Small intestine (tissue), 7 donors: Measurements from ENCODE around the gene TDO2. TPM values are rescaled to one million over a fixed set of nuclear protein-coding genes. Genes with fewer than 3 reads are reported as not detected.
A peak's percentile ranks its signal among the peaks of the same experiment; 100 is the strongest.

Experiments used
- DNase-seq, 2 donors: peaks; one replicate each; pipeline versions ENCODE4 v3.0.0 to v3.0.0-alpha.2; 2013
- FAIRE-seq: peaks from 2 replicates; lab custom pipeline; 2012; peaks lifted over from hg19 to GRCh38; lab: Jason Lieb, UNC
- H3K27ac ChIP-seq, 3 donors: one replicate each; pipeline ENCODE4 v1.5.1; 2013; ENCODE audit warnings: low read length in 2 of 3, mild to moderate bottlenecking in 2 of 3, control low read depth in 1 of 3, inconsistent platforms in 1 of 3, low read depth in 1 of 3, moderate library complexity in 1 of 3
- H3K27me3 ChIP-seq, 3 donors: one replicate each; pipeline ENCODE4 v1.6.1; 2013; ENCODE audit warnings: low read length in 3 of 3, inconsistent platforms in 1 of 3; ENCODE audit not compliant: control insufficient read depth in 3 of 3, insufficient read depth in 3 of 3
- H3K36me3 ChIP-seq, 3 donors: one replicate each; pipeline ENCODE4 v1.6.1; 2013; ENCODE audit warnings: low read length in 3 of 3, inconsistent platforms in 1 of 3, low read depth in 1 of 3, mild to moderate bottlenecking in 1 of 3, moderate library complexity in 1 of 3; ENCODE audit not compliant: control insufficient read depth in 3 of 3, insufficient read depth in 2 of 3
- H3K4me1 ChIP-seq, 3 donors: one replicate each; pipeline ENCODE4 v1.6.1; 2013; ENCODE audit warnings: low read length in 2 of 3, inconsistent platforms in 1 of 3, low read depth in 1 of 3, mild to moderate bottlenecking in 1 of 3, moderate library complexity in 1 of 3; ENCODE audit not compliant: control insufficient read depth in 3 of 3, insufficient read depth in 2 of 3
- H3K4me3 ChIP-seq, 3 donors: one replicate each; pipeline ENCODE4 v1.5.1; 2013; ENCODE audit warnings: low read length in 3 of 3, control low read depth in 1 of 3, inconsistent platforms in 1 of 3, low read depth in 1 of 3, mild to moderate bottlenecking in 1 of 3, moderate library complexity in 1 of 3
- H3K9me3 ChIP-seq, 2 donors: one replicate each; pipeline ENCODE4 v1.6.1; 2013; ENCODE audit warnings: low read depth in 1 of 2, low read length in 1 of 2; ENCODE audit not compliant: control insufficient read depth in 2 of 2, insufficient read depth in 1 of 2
- WGBS, 3 donors: extraction: QIAGEN DNeasy Blood & Tissue Kit; methylation state at CpG; one replicate each; pipeline ENCODE4 v1.1.7; 2013; 5-methylcytosine and 5-hydroxymethylcytosine counted together
- polyA plus RNA-seq, 4 donors: library from polyadenylated mRNA; stranded (reverse) in 3 of 4; unstranded in 1 of 4; fragments of 200-250 nt in 3 of 4; fragments of 120-200 nt in 1 of 4; gene quantifications; one replicate each; pipeline versions ENCODE4 v1.2.1 to v1.2.3, GENCODE V29; 2013
- donor health status: healthy with polysubstance abuse.
- donor health status: control.
- donor health status: control.
- donor health status: Bipolar disorder and iron deficiency.
- donor health status: healthy.

The TDO2 gene
- polyA plus RNA-seq, 4 donors: 0.75 to 22.3 (median 2.2) TPM

GRCh38 chr4:155881555-155881954 is 21.9 kb upstream of the TDO2 start:
- 16 to 60% (median 23%) methylated on average over 1 of the region's 1 CpG for WGBS, 3 donors
- Histone ChIP-seq H3K27me3 (no peaks in the 10 kb centered on the region), H3K4me1 (no peaks in the 10 kb centered on the region), H3K27ac (no peak overlapping the region), H3K36me3 (no peaks in the 10 kb centered on the region), H3K9me3 (peaks cover 0 to 19% of the 10 kb centered on the region in 2 donors), H3K4me3 (no peak overlapping the region)
- FAIRE-seq (no peak), DNase-seq (no peak)

- Histone ChIP-seq H3K27me3 (no peaks in the 10 kb centered on the region), H3K36me3 (no peaks in the 10 kb centered on the region), H3K9me3 (peaks cover 0 to 3% of the 10 kb centered on the region in 2 donors), H3K4me1 (peaks cover 0 to 4% (median 0%) of the 10 kb centered on the region in 3 donors), H3K27ac (no peak overlapping the region), H3K4me3 (no peak overlapping the region)
- FAIRE-seq (no peak), DNase-seq (no peak)
- WGBS, 3 donors: 66 to 77% (median 69%) methylated on average over 3 of the region's 3 CpGs
These were observed 19.6 kb upstream of the TDO2 start for GRCh38 chr4:155883895-155884294.

DNA sequence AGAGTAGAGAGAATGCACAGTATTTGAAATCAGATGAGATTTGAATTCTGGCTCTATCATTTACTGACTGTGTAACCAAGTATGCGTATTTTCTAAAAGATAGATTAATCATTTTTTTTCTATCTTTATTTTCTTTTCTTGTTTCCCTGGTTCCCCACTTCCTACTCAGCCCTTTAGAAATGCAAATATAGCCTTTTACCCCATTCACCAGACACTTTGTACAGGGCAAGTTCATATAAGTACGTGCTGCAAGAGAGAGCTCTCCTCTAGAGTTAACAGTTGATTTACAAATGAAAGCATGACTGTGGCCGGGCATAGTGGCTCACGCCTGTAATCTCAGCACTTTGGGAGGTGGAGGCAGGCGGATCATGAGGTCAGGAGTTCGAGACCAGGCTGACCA is 17.8 kb upstream of the TDO2 start:
- no peaks in the 10 kb centered on the region for H3K27me3 ChIP-seq
- H3K27ac ChIP-seq: no peak overlapping the region
- H3K4me1 ChIP-seq: peaks cover 0 to 12% (median 0%) of the 10 kb centered on the region in 3 donors
- no peaks in the 10 kb centered on the region for H3K36me3 ChIP-seq
- peaks cover 0 to 4% of the 10 kb centered on the region in 2 donors for H3K9me3 ChIP-seq
- H3K4me3 ChIP-seq: no peak overlapping the region
- no peak for FAIRE-seq
- no peak for DNase-seq
- WGBS, 3 donors: 51 to 55% (median 54%) methylated on average over 6 of the region's 6 CpGs

DNA sequence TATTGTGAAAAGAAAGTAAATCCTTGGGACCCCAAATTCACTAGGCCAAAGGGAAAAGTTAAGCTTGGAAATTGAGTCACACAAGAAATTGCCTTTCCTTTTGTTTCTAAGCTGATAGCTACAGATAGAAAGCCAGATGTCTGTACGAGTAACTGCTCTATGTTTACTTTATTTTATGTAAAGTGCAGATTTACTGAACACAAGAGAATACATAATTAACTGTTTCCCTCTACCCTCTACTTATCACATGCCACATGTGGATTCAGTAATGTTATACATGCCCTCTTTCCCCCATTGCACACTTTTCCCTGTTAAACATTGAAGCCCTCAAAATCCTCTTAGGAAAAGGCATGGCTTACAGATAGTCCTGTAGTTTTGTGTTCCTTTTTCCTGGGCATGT is 16.5 kb upstream of the TDO2 start:
- Histone ChIP-seq H3K27me3 (no peaks in the 10 kb centered on the region), H3K9me3 (peaks cover 0 to 14% of the 10 kb centered on the region in 2 donors), H3K27ac (no peak overlapping the region), H3K36me3 (no peaks in the 10 kb centered on the region), H3K4me1 (peaks cover 0 to 12% (median 0%) of the 10 kb centered on the region in 3 donors), H3K4me3 (no peak overlapping the region)
- 27 to 50% (median 49%) methylated on average over 1 of the region's 1 CpG for WGBS, 3 donors
- DNase-seq: no peak
- FAIRE-seq: no peak

DNA sequence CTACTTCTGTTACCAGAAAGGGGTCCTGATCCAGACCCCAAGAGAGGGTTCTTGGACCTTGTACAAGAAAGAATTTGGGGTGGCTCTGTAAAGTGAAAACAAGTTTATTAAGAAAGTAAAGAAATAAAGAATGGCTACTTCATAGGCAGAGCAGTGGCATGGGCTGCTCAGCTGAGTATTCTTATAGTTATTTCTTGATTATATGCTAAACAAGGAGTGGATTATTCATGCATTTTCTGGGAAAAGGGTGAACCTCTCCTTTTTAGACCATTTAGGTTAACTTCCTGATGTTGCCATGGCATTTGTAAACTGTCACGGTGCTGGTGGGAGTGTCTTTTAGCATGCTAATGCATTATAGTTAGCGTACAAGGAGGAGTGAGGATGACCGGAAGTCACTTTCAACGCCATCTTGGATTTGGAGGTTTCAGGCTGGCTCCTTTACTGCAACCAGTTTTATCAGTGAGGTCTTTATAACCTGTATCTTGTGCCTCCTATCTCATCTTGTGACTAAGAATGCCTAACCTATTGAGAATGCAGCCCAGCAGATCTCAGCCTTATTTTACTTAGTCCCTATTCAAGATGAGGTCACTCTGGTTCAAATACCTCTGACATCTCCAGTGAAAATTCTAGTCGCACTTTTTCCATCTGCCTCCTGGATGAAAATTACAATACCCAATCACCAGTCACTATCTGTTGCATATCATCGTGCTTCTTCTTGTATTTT is 15.5 kb upstream of the TDO2 start:
- H3K9me3 ChIP-seq: peaks cover 0 to 17% of the 10 kb centered on the region in 2 donors
- H3K36me3 ChIP-seq: no peaks in the 10 kb centered on the region
- 59 to 62% (median 61%) methylated on average over 6 of the region's 6 CpGs for WGBS, 3 donors
- H3K4me1 ChIP-seq: peaks cover 0 to 12% (median 0%) of the 10 kb centered on the region in 3 donors
- H3K27me3 ChIP-seq: no peaks in the 10 kb centered on the region
- H3K27ac ChIP-seq: no peak overlapping the region
- H3K4me3 ChIP-seq: no peak overlapping the region
- no peak for DNase-seq
- FAIRE-seq: no peak

DNA sequence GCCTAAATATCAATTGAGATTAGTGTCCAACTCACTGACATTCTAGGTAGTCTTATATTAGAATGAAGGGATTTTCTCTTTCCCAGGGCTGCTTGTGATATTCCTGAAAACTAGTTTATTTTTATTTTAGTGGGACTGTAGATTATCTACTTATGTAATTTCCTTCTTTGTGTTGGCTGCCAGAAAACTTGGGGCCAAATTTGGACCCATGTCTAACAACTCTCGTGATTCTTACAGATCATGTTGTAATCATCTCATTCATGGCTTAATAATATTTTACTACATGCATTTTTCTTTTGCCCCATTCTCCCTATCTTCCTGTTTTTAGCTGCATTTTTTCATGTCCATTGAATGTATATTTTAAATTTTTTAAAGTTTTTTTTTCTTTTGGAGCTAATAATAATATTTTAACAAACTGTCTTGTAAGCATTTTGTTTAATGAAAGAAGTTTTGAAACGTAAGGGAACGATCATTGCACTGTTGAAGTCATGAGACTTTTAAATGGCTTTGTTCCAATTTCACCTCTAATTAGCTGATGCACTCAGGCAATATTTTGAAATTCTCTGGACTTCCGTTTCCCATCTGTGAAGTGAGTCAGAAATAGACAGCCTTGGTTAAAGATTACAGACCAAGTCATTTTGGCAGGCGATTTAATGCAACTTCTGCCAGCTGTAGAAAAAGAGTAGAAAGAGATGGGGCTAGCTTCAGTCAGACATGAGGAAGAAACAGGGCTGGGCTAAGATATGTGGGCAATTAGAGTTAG is 14.3 kb upstream of the TDO2 start:
- Histone ChIP-seq H3K4me3 (no peak overlapping the region), H3K9me3 (peaks cover 0 to 17% of the 10 kb centered on the region in 2 donors), H3K4me1 (peaks cover 0 to 12% (median 0%) of the 10 kb centered on the region in 3 donors), H3K36me3 (no peaks in the 10 kb centered on the region), H3K27ac (peak overlapping the region in 1 of 3 donors; percentile 66), H3K27me3 (no peaks in the 10 kb centered on the region)
- FAIRE-seq: no peak
- 7 to 28% (median 14%) methylated on average over 5 of the region's 5 CpGs for WGBS, 3 donors
- DNase-seq: peak; percentile 37 to 75

DNA sequence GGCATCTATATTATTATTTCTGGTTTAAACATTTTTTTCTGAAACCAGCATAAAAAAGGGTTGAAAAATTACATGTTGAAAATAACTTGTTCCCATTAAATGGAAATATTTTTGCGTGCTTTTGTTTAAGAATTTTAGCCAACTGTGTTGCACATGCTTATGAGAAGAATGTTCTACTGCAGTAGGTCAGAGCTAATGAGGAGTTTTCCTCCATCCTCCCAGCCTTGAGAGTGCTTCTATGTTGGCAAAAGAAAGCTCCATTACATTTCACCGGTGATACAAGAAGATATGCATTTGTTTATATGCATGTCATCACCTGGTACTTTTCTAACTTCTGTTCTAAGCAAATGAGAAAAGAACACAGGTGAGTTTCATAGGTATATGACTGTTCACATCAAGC is 13.6 kb upstream of the TDO2 start:
- WGBS, 3 donors: 76 to 95% (median 85%) methylated on average over 2 of the region's 2 CpGs
- no peaks in the 10 kb centered on the region for H3K27me3 ChIP-seq
- H3K4me3 ChIP-seq: no peak overlapping the region
- H3K9me3 ChIP-seq: peaks cover 0 to 17% of the 10 kb centered on the region in 2 donors
- no peak for FAIRE-seq
- peak overlapping the region in 1 of 3 donors; percentile 56 for H3K27ac ChIP-seq
- H3K4me1 ChIP-seq: peaks cover 0 to 12% (median 0%) of the 10 kb centered on the region in 3 donors
- DNase-seq: no peak
- H3K36me3 ChIP-seq: no peaks in the 10 kb centered on the region

DNA sequence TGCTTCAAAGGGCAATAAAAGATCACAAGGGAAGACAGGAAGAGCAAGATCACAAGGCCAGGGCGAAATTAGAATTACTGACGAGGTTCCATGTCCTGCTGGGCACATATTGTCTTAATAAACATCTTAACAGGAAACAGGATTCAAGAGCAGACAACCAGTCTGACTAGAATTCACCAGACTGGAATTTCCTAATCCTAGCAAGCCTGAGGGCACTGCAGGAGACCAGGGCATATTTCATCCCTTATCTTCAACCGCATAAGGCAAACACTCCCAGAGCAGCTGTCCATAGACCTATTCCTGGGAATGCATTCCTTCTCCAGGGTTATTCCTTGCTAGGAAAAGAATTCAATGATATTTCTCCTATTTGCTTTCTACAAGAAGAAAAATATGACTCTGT is 12.4 kb upstream of the TDO2 start:
- Histone ChIP-seq H3K9me3 (peaks cover 0 to 17% of the 10 kb centered on the region in 2 donors), H3K36me3 (no peaks in the 10 kb centered on the region), H3K27ac (no peak overlapping the region), H3K4me1 (peaks cover 0 to 12% (median 0%) of the 10 kb centered on the region in 3 donors), H3K27me3 (no peaks in the 10 kb centered on the region), H3K4me3 (no peak overlapping the region)
- WGBS, 3 donors: 49 to 62% (median 57%) methylated on average over 3 of the region's 3 CpGs
- no peak for DNase-seq
- no peak for FAIRE-seq
